ENCODE data around the gene RND3.

RND3 gene

GRCh38 chr2:150476809-150477302, 10.6 kb downstream of the RND3 start:
- no peak for DNase-seq (ENCODE audit: extremely low read depth in 1 of 2, low read depth in 1 of 2)

- DNase-seq (ENCODE audit: extremely low read depth in 1 of 2, low read depth in 1 of 2), result no peak
Measured at GRCh38 chr2:150476286-150476685, 11.2 kb downstream of the RND3 start.

GRCh38 chr2:150475479-150476250, 11.8 kb downstream of the RND3 start:
- DNase-seq (ENCODE audit: extremely low read depth in 1 of 2, low read depth in 1 of 2), result no peak

DNA sequence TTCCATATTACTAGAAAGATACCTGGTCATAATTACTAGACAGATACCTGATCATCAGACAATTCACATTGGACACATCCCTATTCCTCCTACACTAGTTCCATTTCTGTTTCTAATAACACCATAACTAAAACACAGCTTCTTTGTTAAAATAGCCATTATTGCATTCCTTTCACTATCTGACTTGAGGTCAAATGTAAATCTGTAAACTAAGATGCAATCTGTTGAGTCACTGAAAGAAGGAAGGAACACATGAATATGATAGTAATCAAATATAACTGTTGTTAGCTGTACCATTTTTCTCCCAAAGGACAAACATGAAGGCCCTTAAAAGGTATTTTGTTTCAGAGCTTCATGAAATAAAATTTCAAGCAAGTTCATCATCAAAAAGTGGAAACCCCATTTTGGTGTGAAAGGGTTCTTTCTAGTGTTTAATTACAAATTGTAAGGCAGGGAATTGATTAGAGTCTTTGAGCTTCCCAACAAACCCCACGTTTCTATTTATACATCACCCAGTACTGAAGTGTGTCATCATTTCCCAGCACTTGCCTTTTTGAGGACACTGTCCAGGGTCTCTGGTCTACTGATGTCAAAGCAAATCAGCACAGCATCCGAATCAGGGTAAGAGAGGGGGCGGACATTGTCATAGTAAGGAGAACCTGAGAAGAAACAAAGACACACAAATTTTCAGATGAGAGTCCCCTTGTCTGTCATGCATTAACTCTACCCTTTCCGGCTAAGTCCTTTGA, 13.0 kb downstream of the RND3 start:
- no peak for DNase-seq (ENCODE audit: extremely low read depth in 1 of 2, low read depth in 1 of 2)

- no peak for DNase-seq (ENCODE audit: extremely low read depth in 1 of 2, low read depth in 1 of 2)
Measured at GRCh38 chr2:150473767-150474166, 13.7 kb downstream of the RND3 start.

- DNase-seq (ENCODE audit: extremely low read depth in 1 of 2, low read depth in 1 of 2), result no peak
Measured at GRCh38 chr2:150472511-150472899, 15.0 kb downstream of the RND3 start.

- no peak for DNase-seq (ENCODE audit: extremely low read depth in 1 of 2, low read depth in 1 of 2)
Measured at GRCh38 chr2:150471813-150472510, 15.5 kb downstream of the RND3 start.

GRCh38 chr2:150470435-150470834, 17.0 kb downstream of the RND3 start:
- DNase-seq (ENCODE audit: extremely low read depth in 1 of 2, low read depth in 1 of 2), result no peak

- no peak for DNase-seq (ENCODE audit: extremely low read depth in 1 of 2, low read depth in 1 of 2)
Measured at GRCh38 chr2:150469706-150470274, 17.7 kb downstream of the RND3 start.

DNA sequence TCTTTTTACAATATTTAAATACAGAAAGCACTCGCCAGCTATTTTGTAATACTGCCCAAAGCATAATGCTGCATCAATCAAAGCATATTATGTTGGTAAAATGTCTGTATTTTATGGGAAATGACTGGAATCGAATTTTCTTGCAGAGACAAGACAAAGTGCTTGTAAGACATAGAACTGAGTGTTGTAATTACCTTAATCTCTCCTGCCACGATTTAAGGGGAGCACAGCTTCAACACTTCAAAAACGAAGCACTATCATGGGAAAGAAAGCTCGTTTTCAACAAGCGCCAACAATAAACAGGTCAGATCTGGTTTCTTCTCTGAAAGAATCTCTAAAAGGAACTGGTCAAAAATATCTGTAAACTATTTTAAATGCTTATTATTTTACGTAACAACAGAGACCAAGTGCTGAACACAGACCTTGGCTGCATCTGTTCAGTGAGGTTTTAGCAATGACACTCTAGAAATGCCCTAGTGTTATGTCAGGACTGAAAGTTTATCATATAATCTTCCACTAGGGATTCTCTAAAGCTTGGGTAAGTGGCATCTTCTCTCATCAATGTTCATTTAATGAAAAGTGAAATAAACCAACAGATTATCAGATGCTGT, 19.0 kb downstream of the RND3 start:
- DNase-seq (ENCODE audit: extremely low read depth in 1 of 2, low read depth in 1 of 2), result no peak

GRCh38 chr2:150467621-150467963, 19.9 kb downstream of the RND3 start:
- DNase-seq (ENCODE audit: extremely low read depth in 1 of 2, low read depth in 1 of 2), result no peak

DNA sequence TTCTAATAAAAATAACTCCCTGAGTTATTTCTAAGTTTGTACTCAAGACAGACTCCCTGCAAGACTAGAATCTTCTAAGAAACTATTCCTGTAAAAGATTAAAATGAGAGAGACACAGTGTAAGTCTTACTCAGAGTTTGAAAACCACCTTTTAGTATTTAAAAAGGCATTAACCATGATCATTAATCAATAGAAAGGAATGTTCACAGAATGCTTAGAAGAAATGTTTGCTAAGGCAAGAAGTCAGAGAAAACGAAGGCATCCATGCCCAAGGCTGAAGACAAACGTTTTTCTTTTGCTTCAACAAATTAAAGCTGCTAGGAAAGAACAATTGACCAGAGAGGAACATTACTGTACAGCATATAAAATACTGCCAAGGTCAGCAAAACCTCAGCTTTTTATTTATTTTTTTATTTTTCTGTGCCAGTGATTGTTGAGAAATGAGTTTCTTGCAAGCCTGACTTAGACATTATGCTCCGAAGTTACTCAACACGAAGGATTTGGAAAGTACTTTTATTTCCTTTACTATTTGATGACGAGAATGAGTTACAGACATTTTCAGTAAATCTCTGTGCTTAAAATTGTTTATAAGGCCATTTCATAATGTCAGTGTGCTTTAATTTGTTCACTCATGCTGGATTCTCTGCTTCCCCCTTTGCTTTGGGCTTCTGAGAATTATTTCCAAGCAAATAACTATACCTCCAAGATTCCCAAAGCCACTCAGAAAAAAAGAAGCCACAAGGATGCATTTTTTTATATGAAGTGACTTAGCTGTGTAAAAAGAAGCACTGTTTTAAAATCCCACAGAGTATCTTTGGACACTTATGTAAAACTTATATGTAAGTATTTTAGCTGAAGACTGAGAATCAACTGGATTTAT, 20.5 kb downstream of the RND3 start:
- DNase-seq (ENCODE audit: extremely low read depth in 1 of 2, low read depth in 1 of 2), result no peak

GRCh38 chr2:150465703-150466569, 21.5 kb downstream of the RND3 start:
- DNase-seq (ENCODE audit: extremely low read depth in 1 of 2, low read depth in 1 of 2), result no peak

- no peak for DNase-seq (ENCODE audit: extremely low read depth in 1 of 2, low read depth in 1 of 2)
Measured at GRCh38 chr2:150464986-150465385, 22.5 kb downstream of the RND3 start.

- DNase-seq (ENCODE audit: extremely low read depth in 1 of 2, low read depth in 1 of 2), result no peak
Measured at GRCh38 chr2:150464270-150464669, 23.2 kb downstream of the RND3 start.

- no peak for DNase-seq (ENCODE audit: extremely low read depth in 1 of 2, low read depth in 1 of 2)
Measured at GRCh38 chr2:150462770-150463169, 24.7 kb downstream of the RND3 start.

GRCh38 chr2:150459281-150459680, 28.2 kb downstream of the RND3 start:
- no peak for DNase-seq (ENCODE audit: extremely low read depth in 1 of 2, low read depth in 1 of 2)

DNA sequence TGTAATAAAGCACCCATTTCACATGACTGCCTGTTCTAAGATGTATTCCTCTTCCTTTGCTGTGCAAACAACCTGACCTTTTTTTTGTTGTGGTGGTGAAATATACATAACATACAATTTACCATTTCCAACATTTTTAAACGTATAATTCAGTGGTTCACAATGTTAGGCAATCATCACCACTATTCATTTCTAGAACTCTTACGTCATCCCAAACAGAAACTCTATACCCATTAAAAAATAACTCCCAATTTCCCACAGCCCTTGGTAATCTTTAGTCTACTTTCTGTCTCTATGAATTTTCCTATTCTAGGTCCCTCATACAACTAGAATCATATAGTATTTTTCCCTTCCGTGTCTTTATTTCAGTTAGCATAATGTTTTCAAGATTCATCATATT, 36.7 kb downstream of the RND3 start:
- DNase-seq (ENCODE audit: extremely low read depth in 1 of 2, low read depth in 1 of 2), result no peak

- DNase-seq (ENCODE audit: extremely low read depth in 1 of 2, low read depth in 1 of 2), result no peak
Measured at GRCh38 chr2:150449856-150450255, 37.6 kb downstream of the RND3 start.
